Thyroid gland (tissue), 4 donors: ENCODE results near the gene PDIA6.

Experiments
- CTCF ChIP-seq, 6 experiments: fragments of 200-600 bp in 3 of 6; fragments of 450-650 bp in 3 of 6; sonication (generic) in 3 of 6; IDR thresholded peaks; one replicate each; pipeline ENCODE4 v1.5.1; 2016 to 2019; ENCODE audit warnings: antibody characterized with exemption in 6 of 6, mild to moderate bottlenecking in 2 of 6, inconsistent platforms in 1 of 6, moderate library complexity in 1 of 6
- POLR2A ChIP-seq, 2 donors: fragments of 450-650 bp; IDR thresholded peaks; one replicate each; pipeline ENCODE4 v1.6.1; 2017; ENCODE audit warnings: antibody characterized with exemption in 2 of 2, mild to moderate bottlenecking in 2 of 2, moderate library complexity in 1 of 2

- TF ChIP-seq POLR2A (IDR thresholded peaks at IDR 0.05): no peak
- TF ChIP-seq CTCF (IDR thresholded peaks at IDR 0.05): no peak
These were observed 46.7 kb downstream of the PDIA6 start for GRCh38 chr2:10765914-10766313.
